Dermis blood vessel endothelial cell (primary cell): ENCODE results near the gene TARS3. TPM values are rescaled to one million over a fixed set of nuclear protein-coding genes. Genes with fewer than 3 reads are reported as not detected.
"Not testable (repeated sequence)": the region's sequence is repeated elsewhere in the genome, so short reads cannot be mapped to it uniquely, and the experiment has no call there.

Source experiments
- DNase-seq: peaks from one replicate; pipeline ENCODE4 v3.0.0; 2010
- total RNA-seq: library from RNA; depleted of rRNA; stranded (reverse); fragments of >200 nt; gene quantifications from 2 replicates; pipeline ENCODE4 v1.2.3, GENCODE V29; 2014

Gene TARS3
- total RNA-seq, 1 donor from 2014 or later = 11.4 TPM

- no peak for DNase-seq
These were observed 70.1 kb downstream of the TARS3 start for GRCh38 chr15:101654171-101654570.

DNA sequence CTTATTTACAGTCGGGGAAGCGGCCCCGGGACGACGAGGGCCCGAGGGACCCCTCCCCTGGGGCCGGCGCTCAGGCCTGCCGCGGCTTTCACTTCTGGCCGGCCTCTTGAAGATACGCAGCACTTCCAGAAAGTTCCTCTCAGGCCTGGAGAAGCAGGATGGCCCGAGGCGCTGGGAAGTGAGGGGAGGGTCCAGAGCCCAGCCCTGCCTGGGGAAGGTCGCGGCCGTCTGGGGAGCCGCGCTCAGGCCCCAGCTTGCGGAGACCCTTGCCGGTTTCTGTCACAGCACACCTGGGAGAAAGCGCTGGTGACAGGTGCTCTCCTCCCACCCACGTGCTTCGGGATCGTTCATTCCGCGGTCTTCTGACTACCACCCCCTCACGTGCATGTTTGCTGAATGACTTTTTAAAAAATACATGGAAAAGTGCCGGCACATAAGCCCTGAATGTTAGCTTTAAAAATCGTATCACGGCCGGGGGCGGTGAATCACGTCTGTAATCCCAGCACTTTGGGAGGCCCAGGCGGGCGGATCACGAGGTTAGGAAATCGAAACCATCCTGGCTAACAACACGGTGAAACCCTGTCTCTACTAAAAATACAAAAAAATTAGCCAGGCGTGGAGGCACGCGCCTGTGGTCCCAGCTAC is 71.4 kb downstream of the TARS3 start:
- no peak for DNase-seq

- peak; percentile 96 for DNase-seq
These were observed 72.0 kb downstream of the TARS3 start, which contains the start of gene TM2D3 for GRCh38 chr15:101652098-101652785. Gene TM2D3 (minus strand): TSS chr15:101652381. CDS start chr15:101652361, 20 bp downstream.

DNA sequence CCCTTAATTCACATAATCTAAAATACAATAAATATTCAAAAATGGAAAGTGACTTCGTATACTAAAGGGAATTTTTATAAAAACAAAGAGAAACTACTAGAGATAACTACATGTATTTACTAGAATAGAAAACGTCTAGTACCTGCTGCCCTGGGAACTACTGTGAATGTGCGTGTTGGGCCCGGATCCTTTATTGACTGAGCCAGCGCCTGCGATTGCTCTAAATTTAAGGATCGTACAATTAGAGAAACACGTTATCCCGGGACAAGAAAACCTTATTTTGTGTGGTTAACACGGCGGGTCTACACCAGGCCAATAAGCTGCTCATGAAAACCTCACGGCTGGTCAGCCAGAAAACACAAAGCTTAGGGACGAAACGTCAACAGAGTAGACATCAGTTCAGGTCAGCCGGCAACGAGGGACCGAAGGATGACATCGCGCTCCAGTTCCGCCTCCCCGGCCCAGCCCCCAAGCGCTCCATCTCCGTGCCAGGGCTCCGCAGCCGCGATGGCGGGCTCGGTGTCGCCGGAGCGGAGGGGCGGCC is 72.6 kb downstream of the TARS3 start:
- DNase-seq = peak; percentile 61

- DNase-seq = no peak
These were observed 74.1 kb downstream of the TARS3 start for GRCh38 chr15:101650145-101650544.

DNA sequence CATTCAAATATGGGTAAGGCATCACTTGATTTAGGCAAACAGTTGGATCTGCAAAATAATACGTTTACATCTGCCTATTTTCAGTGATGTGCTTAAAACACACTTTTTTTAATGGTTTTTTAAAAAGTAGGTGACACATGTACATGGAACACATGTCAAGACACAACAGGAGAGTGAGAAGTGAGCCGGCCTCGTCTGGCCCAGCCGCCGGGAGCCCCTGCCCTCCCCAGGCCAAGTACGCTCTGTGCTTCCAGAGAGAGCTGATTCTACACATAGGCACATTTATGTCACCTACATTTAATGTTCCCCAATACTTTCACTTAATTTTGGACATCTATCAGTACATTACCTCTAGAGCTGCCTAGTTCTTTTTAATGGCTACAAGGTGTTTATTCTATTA is 75.9 kb downstream of the TARS3 start:
- no peak for DNase-seq

- DNase-seq = no peak
These were observed 77.0 kb downstream of the TARS3 start for GRCh38 chr15:101647251-101647650.

- no peak for DNase-seq
These were observed 77.6 kb downstream of the TARS3 start for GRCh38 chr15:101646672-101647071.

- DNase-seq = peak; percentile 66
These were observed 81.9 kb downstream of the TARS3 start for GRCh38 chr15:101642361-101642760.

- DNase-seq = peak; percentile 91
These were observed 82.4 kb downstream of the TARS3 start for GRCh38 chr15:101641894-101642293.

- peak; percentile 91 for DNase-seq
These were observed 83.0 kb downstream of the TARS3 start for GRCh38 chr15:101641129-101641764.

DNA sequence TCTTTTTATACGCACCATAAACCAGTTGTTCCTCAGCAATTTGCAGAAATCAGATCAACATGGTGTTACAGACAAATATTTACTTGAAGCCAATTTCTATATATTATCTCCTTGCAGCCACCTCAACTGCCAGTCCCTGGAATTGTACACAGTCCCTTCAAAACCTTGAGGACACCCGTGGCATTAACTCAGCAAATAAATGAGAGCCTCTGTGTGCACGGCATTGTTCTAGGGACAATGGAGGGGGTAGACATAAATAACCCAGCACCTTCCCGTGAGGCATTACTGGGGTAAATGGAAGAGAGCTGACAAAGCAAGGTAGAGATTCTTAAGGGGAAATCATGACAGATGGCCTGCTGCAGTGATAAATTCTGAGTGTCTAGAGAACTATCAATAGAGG is 84.6 kb downstream of the TARS3 start:
- no peak for DNase-seq

- DNase-seq = no peak
These were observed 86.4 kb downstream of the TARS3 start for GRCh38 chr15:101637919-101638318.

DNA sequence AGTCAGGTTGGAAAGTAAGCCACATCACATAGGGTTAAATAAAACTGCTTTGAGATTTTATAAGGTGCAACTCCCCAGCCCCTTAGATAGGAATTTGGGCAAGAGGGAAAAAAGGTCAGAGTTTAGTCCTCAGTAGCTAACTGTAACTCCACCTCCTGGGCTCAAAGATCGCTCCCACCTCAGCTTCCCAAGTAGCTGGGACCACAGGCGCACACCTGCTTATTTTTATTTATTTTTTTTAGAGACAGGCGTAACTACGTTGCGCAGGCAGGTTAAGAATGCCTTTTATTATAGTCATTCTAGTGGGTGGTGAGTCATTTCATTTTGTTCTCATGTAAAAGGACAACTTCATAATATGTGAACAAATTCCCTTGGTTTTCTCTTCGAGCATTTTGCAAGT is 86.8 kb downstream of the TARS3 start:
- DNase-seq = no peak

- no peak for DNase-seq
These were observed 87.2 kb downstream of the TARS3 start for GRCh38 chr15:101637038-101637437.

GRCh38 chr15:101635944-101636727 is 88.1 kb downstream of the TARS3 start:
- DNase-seq = no peak

DNA sequence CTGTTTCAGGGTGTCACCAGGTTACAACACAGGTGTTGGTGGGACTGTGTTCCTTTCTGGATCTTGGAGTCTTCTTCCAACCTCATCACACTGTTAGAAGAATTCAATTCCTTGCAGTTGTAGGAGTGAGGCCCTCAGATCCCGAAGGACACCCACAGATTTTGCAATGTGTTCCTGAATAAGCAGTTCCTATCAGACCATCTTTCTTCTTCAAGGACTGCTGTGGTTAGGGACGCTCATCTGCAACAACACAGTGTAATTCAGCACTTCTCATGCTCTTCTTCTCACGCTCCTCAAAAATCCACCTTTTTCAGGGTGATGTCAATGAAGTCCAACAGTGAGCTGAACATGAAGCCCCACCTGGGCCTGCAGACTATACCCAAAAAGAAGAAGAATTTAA is 90.9 kb downstream of the TARS3 start:
- DNase-seq = no peak

GRCh38 chr15:101626729-101627128 is 97.5 kb downstream of the TARS3 start:
- not testable (repeated sequence) for DNase-seq

DNA sequence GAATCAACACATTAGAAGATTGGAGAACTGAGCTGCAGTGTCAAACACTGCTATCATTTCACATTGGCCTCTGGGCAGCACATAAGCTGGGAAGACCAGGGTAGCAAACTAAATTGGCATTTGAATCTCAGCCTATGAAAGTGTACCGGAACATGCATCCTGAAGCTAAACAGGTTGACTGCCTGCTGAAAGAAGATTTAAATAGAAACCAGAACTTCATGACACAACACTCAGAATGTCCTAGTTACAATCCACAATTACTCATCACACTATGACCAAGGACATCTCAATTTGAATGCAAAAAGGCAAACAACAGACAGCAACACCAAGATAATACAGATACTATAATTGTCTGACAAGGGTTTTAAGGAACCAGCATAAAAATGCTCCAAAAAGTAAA is 98.3 kb downstream of the TARS3 start:
- no peak for DNase-seq

GRCh38 chr15:101625184-101625583 is 99.1 kb downstream of the TARS3 start:
- no peak for DNase-seq

GRCh38 chr15:101623367-101624304 is 100.6 kb downstream of the TARS3 start:
- DNase-seq = no peak

- DNase-seq = no peak
These were observed 102.3 kb downstream of the TARS3 start for GRCh38 chr15:101621961-101622360.
